ENCODE data around the gene ZMYND19. TPM values are rescaled to one million over a fixed set of nuclear protein-coding genes. Genes with fewer than 3 reads are reported as not detected.

ZMYND19 gene
- total and polyA plus RNA-seq, 2 of the 8 experiments (the other 6 are each of a cell fraction or from before 2014, with no cell fraction given), result 42.4 to 58.7 TPM

DNA sequence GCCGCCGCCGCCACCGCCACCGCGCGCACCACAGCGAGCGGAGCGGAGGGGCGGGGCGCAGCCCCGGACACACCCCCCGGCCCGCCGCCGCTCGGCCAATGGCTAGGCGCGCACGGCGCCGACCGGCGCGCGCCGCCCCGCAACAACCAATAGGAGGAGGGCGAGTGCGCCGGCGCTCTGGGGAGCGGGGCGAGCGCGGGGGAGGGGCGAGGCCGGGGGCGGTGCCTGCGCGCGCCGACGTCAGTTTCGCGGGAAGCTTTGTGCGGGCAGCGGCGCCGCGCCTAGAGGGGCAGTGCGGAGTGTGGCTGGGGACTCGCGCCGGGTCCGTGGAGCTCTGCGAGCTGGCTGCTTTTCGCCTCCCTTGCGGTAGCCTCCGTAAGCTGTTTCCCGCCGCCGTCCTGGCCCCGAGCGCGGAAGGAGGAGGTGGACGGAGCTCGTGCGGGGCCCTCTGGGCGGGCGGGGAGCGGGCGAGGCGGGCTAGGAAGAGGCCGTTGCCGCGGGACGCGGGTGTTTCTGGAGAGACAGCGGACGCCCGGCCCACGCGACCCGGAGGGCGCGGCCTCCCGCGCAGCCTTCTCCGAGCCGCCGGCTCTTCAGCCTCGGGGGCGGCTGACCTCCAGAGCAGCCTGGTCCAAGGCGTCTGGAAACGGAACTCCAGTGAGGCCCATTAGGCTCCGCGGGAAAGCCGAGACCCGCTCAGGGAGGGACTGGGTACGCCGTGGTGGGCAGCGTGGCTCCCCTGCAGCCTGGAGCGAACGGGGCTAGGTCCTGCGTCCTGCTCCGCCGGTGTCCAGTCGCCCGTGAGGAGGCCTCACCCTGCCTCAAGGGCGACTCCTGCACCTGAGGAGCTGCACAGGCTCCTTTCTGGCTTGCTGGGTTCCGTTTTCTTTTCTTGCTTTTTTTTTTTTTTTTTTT lies at the start of gene ZMYND19 (continued):
- TF ChIP-seq, protein P1, sequence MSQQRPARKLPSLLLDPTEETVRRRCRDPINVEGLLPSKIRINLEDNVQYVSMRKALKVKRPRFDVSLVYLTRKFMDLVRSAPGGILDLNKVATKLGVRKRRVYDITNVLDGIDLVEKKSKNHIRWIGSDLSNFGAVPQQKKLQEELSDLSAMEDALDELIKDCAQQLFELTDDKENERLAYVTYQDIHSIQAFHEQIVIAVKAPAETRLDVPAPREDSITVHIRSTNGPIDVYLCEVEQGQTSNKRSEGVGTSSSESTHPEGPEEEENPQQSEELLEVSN (IDR thresholded peaks at IDR 0.05), result no peak; the same call in 1 of the 2 replicates
- TF ChIP-seq CEBPB (IDR thresholded peaks at IDR 0.05; ENCODE audit: low read depth, low read length), result no peak
- peak; percentile 67 for TF ChIP-seq POLR2AphosphoS5 (IDR thresholded peaks at IDR 0.05; ENCODE audit: low read depth, low read length)
- no peak for TF ChIP-seq JUND (IDR thresholded peaks at IDR 0.05; ENCODE audit: low read length)
- no peak for TF ChIP-seq ZNF274 (IDR thresholded peaks at IDR 0.05; ENCODE audit: borderline replicate concordance, extremely low read depth, low read length)
- TF ChIP-seq TBP (IDR thresholded peaks at IDR 0.05; ENCODE audit: low read depth, low read length), result peak; percentile 52; the same call in 1 of the 2 replicates
- peak; percentile 14 for TF ChIP-seq KDM4A (IDR thresholded peaks at IDR 0.05; ENCODE audit: low read depth, low read length, severe bottlenecking)
- TF ChIP-seq ASH2L (IDR thresholded peaks at IDR 0.05; ENCODE audit: low read length), result peak; percentile 35
- TF ChIP-seq SP2 (IDR thresholded peaks at IDR 0.05; ENCODE audit: low read length), result no peak
- peak in 1 of 2 experiments; percentile 56; a peak in 2 of 3 replicates for TF ChIP-seq POLR2A (IDR thresholded peaks at IDR 0.05; ENCODE audit: control extremely low read depth in 1 of 2, low read depth in 2 of 2, low read length in 2 of 2)
- TF ChIP-seq, protein P2, sequence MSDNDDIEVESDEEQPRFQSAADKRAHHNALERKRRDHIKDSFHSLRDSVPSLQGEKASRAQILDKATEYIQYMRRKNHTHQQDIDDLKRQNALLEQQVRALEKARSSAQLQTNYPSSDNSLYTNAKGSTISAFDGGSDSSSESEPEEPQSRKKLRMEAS (IDR thresholded peaks at IDR 0.05), result peak; percentile 56; the same call in 1 of the 2 replicates
- no peak for TF ChIP-seq SIRT6 (IDR thresholded peaks at IDR 0.05; ENCODE audit: low read length)

All from H1 (cell line).